ENCODE measurements around the gene SLC25A42.

The SLC25A42 gene

DNA sequence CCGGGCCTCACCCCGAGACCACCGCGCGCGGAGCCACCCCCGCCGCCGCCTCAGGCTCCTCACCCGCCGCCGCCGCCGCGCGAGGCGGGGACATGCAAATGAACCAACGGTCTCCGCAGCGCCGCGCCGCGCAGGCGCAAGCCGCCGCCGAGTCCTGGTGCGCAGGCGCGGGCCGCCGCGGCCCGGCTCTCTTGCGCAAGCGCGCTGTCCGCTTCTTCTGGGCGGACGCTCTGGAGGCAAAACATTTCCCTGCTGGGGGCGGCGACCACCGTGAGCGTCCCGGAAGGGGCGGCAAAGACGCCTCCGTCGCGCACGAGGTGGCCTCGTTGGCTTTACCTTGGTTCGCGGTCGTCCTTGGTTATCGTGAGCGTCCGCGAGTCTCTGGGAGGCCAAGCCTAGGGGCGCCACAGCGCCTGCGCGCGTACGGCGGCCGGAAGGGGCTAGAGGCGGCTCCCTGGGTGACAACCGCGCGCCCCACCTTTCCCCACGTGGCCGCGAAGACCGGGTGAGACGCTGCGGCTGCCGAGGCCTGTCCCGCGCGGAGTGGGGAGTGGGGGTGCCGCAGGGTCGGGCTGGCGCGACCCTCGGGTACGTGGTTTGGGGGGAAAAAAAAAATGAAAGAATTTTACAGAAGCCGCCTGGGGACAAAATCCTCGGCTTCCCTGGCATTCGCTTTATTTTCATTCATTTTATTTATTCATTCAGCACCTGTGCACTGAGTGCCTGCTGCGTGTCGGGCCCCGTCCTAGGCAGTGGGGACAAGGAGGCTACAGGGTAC lies 30.2 kb upstream of the SLC25A42 start, which contains the start of the genes ARMC6 and SUGP2:
Gene ARMC6, plus strand, starts transcription at position 178 of the 778 bp plus-strand sequence. CDS start 607 bp downstream, outside the sequence.
Gene SUGP2, minus strand, starts transcription at position 92 of the 778 bp plus-strand sequence. CDS start 2,446 bp downstream, outside the sequence.
- 0 out of 2 replicates have a peak, but pooled peaks cover 3% of the 10 kb centered on the region for H3K4me1 ChIP-seq (ENCODE audit: insufficient read depth, low read length)
- H3K9me3 ChIP-seq (ENCODE audit: insufficient read depth, low read depth, low read length) = peaks cover 8% of the 10 kb centered on the region
- no peaks in the 10 kb centered on the region for H3K27me3 ChIP-seq (ENCODE audit: insufficient read depth, low read length)
- peaks cover 56% of the 10 kb centered on the region for H3K36me3 ChIP-seq (ENCODE audit: insufficient read depth, low read depth, low read length)
- H3K27ac ChIP-seq (ENCODE audit: low read length) = peak within 1 kb of the TSS; percentile 83
- peak within 1 kb of the TSS; percentile 93; the same call in 1 of the 2 replicates for H3K9ac ChIP-seq (ENCODE audit: low read depth, low read length)
- H3K4me3 ChIP-seq (ENCODE audit: low read length) = peak within 1 kb of the TSS; percentile 92

DNA sequence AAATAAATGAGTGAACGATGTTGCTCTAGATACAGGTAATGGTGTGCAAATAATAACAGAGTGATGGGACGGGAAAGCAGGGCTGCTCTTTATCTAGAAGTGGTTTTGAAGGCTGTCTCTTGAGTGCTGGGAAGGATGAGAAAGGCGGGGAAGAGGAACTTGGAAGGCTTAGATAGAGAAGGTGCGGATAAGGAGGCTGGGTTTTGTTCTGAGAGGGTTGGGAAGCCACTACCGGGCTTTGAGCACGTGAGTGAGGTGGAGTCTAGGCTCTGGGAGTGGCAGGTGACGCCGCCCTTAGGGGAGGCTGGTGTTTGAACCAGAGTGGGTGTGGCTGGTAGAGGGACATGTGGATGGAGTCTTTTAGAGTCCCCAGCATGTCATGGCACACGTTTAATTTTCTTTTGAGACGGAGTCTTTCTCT lies 29.6 kb upstream of the SLC25A42 start:
- peak overlapping the region; percentile 83 for H3K27ac ChIP-seq (ENCODE audit: low read length)
- peaks cover 8% of the 10 kb centered on the region for H3K9me3 ChIP-seq (ENCODE audit: insufficient read depth, low read depth, low read length)
- 0 out of 2 replicates have a peak, but pooled peaks cover 3% of the 10 kb centered on the region for H3K4me1 ChIP-seq (ENCODE audit: insufficient read depth, low read length)
- H3K36me3 ChIP-seq (ENCODE audit: insufficient read depth, low read depth, low read length) = peaks cover 58% of the 10 kb centered on the region
- H3K9ac ChIP-seq (ENCODE audit: low read depth, low read length) = peak overlapping the region; percentile 92; the same call in 1 of the 2 replicates
- H3K4me3 ChIP-seq (ENCODE audit: low read length) = peak overlapping the region; percentile 92
- H3K27me3 ChIP-seq (ENCODE audit: insufficient read depth, low read length) = no peaks in the 10 kb centered on the region

DNA sequence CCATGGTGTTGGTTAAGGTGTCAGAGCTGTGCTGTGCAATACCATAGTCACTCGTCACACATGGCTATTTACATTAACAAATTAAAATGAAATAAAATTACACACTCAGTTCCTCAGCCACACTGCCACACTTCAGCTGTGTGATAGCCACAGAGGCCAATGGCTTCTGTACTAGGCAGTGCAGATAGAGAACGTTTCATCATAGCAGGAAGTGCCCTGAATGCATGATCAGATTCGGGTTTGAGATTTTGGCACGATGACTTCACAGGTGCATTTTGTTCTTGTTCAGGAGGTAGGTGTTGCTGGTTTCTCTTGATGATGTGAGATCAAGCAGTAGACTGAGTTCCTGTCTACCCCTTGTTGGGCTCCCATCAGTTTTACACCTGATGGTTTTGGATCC lies 23.9 kb upstream of the SLC25A42 start:
- Histone ChIP-seq H3K9me3 (ENCODE audit: insufficient read depth, low read depth, low read length) (peaks cover 8% of the 10 kb centered on the region), H3K9ac (ENCODE audit: low read depth, low read length) (no peak overlapping the region), H3K4me1 (ENCODE audit: insufficient read depth, low read length) (no peaks in the 10 kb centered on the region), H3K27me3 (ENCODE audit: insufficient read depth, low read length) (no peaks in the 10 kb centered on the region), H3K27ac (ENCODE audit: low read length) (no peak overlapping the region), H3K4me3 (ENCODE audit: low read length) (no peak overlapping the region), H3K36me3 (ENCODE audit: insufficient read depth, low read depth, low read length) (peaks cover 67% of the 10 kb centered on the region)

DNA sequence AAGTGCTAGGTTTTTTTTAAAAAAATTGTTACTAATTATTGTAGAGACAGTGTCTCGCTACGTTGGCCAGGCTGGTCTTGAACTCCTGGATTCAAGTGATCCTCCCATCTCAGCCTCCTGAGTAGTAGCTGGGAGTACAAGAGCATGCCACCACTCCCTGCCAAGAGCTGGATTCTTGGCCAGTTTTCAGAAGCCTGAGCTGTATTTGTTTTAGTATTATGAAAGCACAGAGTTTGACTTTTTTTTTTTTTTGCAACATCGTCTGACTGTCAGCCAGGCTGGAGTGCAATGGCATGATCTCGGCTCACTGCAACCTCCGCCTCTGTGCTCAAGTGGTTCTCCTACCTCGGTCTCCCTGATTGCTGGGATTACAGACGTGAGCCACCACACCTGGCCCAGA lies 23.4 kb upstream of the SLC25A42 start:
- H3K27me3 ChIP-seq (ENCODE audit: insufficient read depth, low read length) = no peaks in the 10 kb centered on the region
- H3K9ac ChIP-seq (ENCODE audit: low read depth, low read length) = no peak overlapping the region

DNA sequence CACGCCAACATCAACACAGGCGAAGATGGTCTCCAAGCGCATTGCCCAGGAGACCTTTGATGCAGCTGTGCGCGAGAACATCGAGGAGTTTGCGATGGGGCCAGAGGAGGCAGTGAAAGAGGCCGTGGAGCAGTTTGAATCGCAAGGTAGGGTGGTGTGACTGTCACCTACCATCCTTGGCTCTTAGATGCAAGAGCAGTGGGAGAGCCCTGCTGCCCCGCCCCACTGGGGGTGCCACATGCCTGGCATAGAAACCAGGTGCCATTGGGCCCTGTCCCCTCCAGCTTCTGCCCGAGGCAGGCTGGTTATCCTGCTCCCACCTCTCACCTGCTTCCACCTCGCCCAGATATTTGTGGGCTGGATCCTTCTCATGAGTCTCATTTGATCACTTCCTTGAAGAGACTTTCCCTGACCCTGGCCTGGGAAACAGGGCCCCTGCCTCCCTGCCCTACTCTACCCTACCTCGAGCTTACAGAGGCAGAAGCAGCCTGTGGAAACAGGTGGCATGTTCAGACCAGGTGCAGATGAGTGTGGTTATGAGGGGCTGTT lies 21.0 kb upstream of the SLC25A42 start:
- Histone ChIP-seq H3K27ac (ENCODE audit: low read length) (no peak overlapping the region), H3K4me3 (ENCODE audit: low read length) (no peak overlapping the region), H3K36me3 (ENCODE audit: insufficient read depth, low read depth, low read length) (peaks cover 64% of the 10 kb centered on the region), H3K4me1 (ENCODE audit: insufficient read depth, low read length) (no peaks in the 10 kb centered on the region), H3K9me3 (ENCODE audit: insufficient read depth, low read depth, low read length) (peaks cover 2% of the 10 kb centered on the region), H3K27me3 (ENCODE audit: insufficient read depth, low read length) (no peaks in the 10 kb centered on the region), H3K9ac (ENCODE audit: low read depth, low read length) (no peak overlapping the region)

More for the DNA sequence above, 23.4 kb upstream of the SLC25A42 start:
- Histone ChIP-seq H3K27ac (ENCODE audit: low read length) (no peak overlapping the region), H3K4me3 (ENCODE audit: low read length) (no peak overlapping the region), H3K9me3 (ENCODE audit: insufficient read depth, low read depth, low read length) (peaks cover 8% of the 10 kb centered on the region), H3K4me1 (ENCODE audit: insufficient read depth, low read length) (no peaks in the 10 kb centered on the region), H3K36me3 (ENCODE audit: insufficient read depth, low read depth, low read length) (peaks cover 68% of the 10 kb centered on the region)

DNA sequence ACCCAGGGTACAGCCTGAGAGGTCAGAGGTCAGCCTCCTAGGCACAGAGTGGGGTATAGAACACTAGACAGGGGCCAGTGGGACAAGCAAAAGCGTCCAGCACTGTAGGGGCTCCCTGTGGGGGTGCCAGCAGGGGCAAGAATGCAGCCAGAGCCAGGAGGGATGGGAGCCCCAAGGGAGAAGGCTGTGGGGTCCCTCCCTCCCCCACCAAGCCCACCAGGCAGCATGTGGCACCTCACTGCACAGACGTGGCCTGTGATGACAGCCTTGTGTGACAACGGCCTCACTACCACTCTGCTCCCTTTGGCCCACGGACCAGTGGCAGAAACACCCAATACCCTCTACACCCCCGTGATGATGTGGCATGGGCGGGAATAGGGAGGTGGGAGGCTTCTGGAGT lies 20.3 kb upstream of the SLC25A42 start:
- H3K4me1 ChIP-seq (ENCODE audit: insufficient read depth, low read length) = no peaks in the 10 kb centered on the region
- no peak overlapping the region for H3K27ac ChIP-seq (ENCODE audit: low read length)
- peaks cover 63% of the 10 kb centered on the region for H3K36me3 ChIP-seq (ENCODE audit: insufficient read depth, low read depth, low read length)
- H3K9ac ChIP-seq (ENCODE audit: low read depth, low read length) = no peak overlapping the region
- no peaks in the 10 kb centered on the region for H3K9me3 ChIP-seq (ENCODE audit: insufficient read depth, low read depth, low read length)
- no peaks in the 10 kb centered on the region for H3K27me3 ChIP-seq (ENCODE audit: insufficient read depth, low read length)
- no peak overlapping the region for H3K4me3 ChIP-seq (ENCODE audit: low read length)

DNA sequence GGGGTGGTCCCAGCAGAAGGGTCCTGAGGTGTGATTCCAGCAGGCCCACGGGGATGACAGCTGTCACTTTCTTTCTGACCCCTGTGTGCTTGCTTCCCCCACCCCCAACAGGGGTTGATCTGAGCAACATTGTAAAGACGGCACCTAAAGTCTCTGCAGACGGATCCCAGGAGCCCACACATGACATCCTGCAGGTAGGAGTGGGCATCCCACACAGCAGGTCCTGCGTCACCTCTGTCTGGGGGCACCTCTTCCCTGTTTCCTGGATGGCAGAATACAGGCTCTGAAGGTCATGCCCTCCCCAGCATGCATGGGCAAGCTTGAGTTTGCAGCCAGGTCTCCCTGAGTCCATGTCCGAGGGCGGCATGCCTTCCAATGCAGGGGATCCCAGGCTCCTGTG lies 19.9 kb upstream of the SLC25A42 start:
- Histone ChIP-seq H3K27ac (ENCODE audit: low read length) (no peak overlapping the region), H3K9me3 (ENCODE audit: insufficient read depth, low read depth, low read length) (no peaks in the 10 kb centered on the region), H3K36me3 (ENCODE audit: insufficient read depth, low read depth, low read length) (peaks cover 61% of the 10 kb centered on the region), H3K4me3 (ENCODE audit: low read length) (no peak overlapping the region), H3K27me3 (ENCODE audit: insufficient read depth, low read length) (no peaks in the 10 kb centered on the region), H3K9ac (ENCODE audit: low read depth, low read length) (no peak overlapping the region), H3K4me1 (ENCODE audit: insufficient read depth, low read length) (no peaks in the 10 kb centered on the region)

DNA sequence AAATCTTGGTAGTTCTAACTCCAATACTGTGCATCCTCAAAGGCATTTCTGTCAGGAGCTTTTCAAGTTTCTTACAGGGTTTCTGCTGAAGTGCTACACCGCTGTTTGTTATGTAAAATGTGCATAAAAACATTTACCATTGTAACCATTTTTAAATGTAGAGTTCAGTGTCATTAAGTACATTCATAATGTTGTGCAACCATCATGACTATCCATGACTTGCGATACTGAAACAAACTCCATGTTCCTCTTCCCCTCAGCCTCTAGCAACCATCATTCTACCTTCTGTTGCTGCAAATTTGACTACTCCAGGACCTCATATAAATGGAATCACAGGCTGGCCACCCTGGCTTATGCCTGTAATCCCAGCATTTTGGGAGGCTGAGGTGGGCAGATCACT lies 14.4 kb upstream of the SLC25A42 start:
- no peak overlapping the region for H3K9ac ChIP-seq (ENCODE audit: low read depth, low read length)
- H3K9me3 ChIP-seq (ENCODE audit: insufficient read depth, low read depth, low read length) = no peaks in the 10 kb centered on the region
- H3K36me3 ChIP-seq (ENCODE audit: insufficient read depth, low read depth, low read length) = peaks cover 82% of the 10 kb centered on the region

DNA sequence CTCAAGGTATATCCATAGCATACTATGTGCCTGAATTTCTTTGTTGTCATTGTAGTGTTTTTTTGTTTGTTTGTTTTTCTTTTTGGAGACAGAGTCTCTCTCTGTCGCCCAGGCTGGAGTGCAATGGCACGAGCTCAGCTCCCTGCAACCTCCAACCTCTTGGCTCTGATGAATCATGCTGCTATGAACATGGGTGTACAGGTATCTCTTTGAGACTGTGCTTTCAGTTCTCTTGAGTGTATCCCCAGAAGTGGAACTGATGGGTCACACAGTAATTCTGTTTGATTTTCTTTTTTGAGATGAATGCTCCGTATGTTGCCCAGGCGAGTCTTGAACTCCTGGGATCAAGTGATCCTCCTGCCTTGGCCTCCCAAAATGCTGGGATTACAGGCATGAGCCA lies 13.7 kb upstream of the SLC25A42 start:
- no peaks in the 10 kb centered on the region for H3K27me3 ChIP-seq (ENCODE audit: insufficient read depth, low read length)
- H3K36me3 ChIP-seq (ENCODE audit: insufficient read depth, low read depth, low read length) = peaks cover 82% of the 10 kb centered on the region
- H3K9me3 ChIP-seq (ENCODE audit: insufficient read depth, low read depth, low read length) = no peaks in the 10 kb centered on the region
- H3K9ac ChIP-seq (ENCODE audit: low read depth, low read length) = no peak overlapping the region
- no peak overlapping the region for H3K27ac ChIP-seq (ENCODE audit: low read length)
- no peaks in the 10 kb centered on the region for H3K4me1 ChIP-seq (ENCODE audit: insufficient read depth, low read length)
- H3K4me3 ChIP-seq (ENCODE audit: low read length) = no peak overlapping the region

More for the DNA sequence above, 14.4 kb upstream of the SLC25A42 start:
- H3K4me1 ChIP-seq (ENCODE audit: insufficient read depth, low read length) = no peaks in the 10 kb centered on the region
- H3K27me3 ChIP-seq (ENCODE audit: insufficient read depth, low read length) = no peaks in the 10 kb centered on the region
- H3K27ac ChIP-seq (ENCODE audit: low read length) = no peak overlapping the region
- H3K4me3 ChIP-seq (ENCODE audit: low read length) = no peak overlapping the region

DNA sequence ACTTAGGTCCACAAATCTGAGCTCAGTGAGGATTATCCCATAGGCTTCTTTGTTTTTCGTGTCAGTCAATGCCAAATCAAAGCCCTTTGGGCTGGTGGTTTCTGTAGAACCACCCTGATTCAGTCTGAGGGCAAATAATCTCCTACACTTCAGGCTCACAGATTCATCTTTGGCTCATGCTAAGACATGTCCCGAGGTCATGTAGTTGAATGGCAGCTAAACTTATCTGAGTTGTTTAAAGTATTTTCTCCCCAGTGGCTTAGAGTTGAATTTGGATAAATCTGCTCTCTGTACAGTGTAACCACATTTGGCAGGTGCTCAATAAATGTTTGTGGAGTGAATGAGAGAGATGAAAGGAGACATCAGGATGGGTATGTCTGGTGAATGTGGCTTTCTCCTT lies 13.1 kb upstream of the SLC25A42 start:
- H3K4me3 ChIP-seq (ENCODE audit: low read length) = no peak overlapping the region

DNA sequence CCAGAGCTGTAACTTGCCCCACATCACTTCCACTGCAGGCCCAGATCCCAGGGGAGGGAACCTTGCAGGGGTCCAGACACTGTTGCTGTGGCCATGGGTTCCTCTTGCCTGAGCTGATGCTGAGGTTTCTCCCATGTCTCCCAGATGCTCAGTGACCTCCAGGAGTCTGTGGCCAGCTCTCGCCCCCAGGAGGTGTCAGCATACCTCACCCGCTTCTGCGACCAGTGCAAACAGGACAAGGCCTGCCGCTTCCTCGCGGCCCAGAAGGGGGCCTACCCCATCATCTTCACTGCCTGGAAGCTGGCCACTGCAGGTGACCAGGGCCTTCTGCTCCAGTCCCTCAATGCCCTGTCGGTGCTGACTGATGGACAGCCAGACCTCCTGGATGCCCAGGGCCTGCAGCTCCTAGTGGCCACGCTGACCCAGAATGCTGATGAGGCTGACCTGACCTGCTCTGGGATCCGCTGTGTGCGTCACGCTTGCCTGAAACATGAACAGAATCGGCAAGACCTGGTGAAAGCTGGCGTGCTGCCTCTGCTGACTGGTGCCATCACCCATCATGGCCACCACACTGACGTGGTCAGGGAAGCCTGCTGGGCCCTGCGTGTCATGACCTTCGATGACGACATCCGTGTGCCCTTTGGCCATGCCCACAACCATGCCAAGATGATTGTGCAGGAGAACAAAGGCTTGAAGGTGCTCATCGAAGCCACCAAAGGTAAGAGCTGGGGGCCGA lies 12.1 kb upstream of the SLC25A42 start:
- H3K9ac ChIP-seq (ENCODE audit: low read depth, low read length) = no peak overlapping the region
- H3K27me3 ChIP-seq (ENCODE audit: insufficient read depth, low read length) = no peaks in the 10 kb centered on the region
- peaks cover 87% of the 10 kb centered on the region for H3K36me3 ChIP-seq (ENCODE audit: insufficient read depth, low read depth, low read length)
- H3K27ac ChIP-seq (ENCODE audit: low read length) = no peak overlapping the region
- no peaks in the 10 kb centered on the region for H3K9me3 ChIP-seq (ENCODE audit: insufficient read depth, low read depth, low read length)
- no peak overlapping the region for H3K4me3 ChIP-seq (ENCODE audit: low read length)
- H3K4me1 ChIP-seq (ENCODE audit: insufficient read depth, low read length) = no peaks in the 10 kb centered on the region

More for the DNA sequence above, 13.1 kb upstream of the SLC25A42 start:
- no peak overlapping the region for H3K27ac ChIP-seq (ENCODE audit: low read length)
- peaks cover 86% of the 10 kb centered on the region for H3K36me3 ChIP-seq (ENCODE audit: insufficient read depth, low read depth, low read length)
- no peaks in the 10 kb centered on the region for H3K27me3 ChIP-seq (ENCODE audit: insufficient read depth, low read length)
- H3K4me1 ChIP-seq (ENCODE audit: insufficient read depth, low read length) = no peaks in the 10 kb centered on the region
- H3K9ac ChIP-seq (ENCODE audit: low read depth, low read length) = no peak overlapping the region
- H3K9me3 ChIP-seq (ENCODE audit: insufficient read depth, low read depth, low read length) = no peaks in the 10 kb centered on the region

Data from iPS-20b (cell line).